Measurements from ENCODE around the gene PLK5.
"Not testable (repeated sequence)": the region's sequence is repeated elsewhere in the genome, so short reads cannot be mapped to it uniquely, and the experiment has no call there.

The PLK5 gene

GRCh38 chr19:1526979-1527649 lies 3.2 kb downstream of the PLK5 start:
- H3K4me1 ChIP-seq (ENCODE audit: control insufficient read depth, insufficient read depth, low read length): no peaks in the 10 kb centered on the region
- H3K27me3 ChIP-seq (ENCODE audit: control insufficient read depth, insufficient read depth, low read length): peaks cover 26% of the 10 kb centered on the region

GRCh38 chr19:1527650-1528309 lies 3.9 kb downstream of the PLK5 start:
- H3K36me3 ChIP-seq (ENCODE audit: control insufficient read depth, insufficient read depth, low read length): no peaks in the 10 kb centered on the region
- H3K9ac ChIP-seq (ENCODE audit: low read length): no peak overlapping the region
- no peak overlapping the region for H3K27ac ChIP-seq (ENCODE audit: low read depth, low read length)
- H3K4me3 ChIP-seq (ENCODE audit: low read length): no peak overlapping the region
- peaks cover 26% of the 10 kb centered on the region for H3K27me3 ChIP-seq (ENCODE audit: control insufficient read depth, insufficient read depth, low read length)
- H3K4me1 ChIP-seq (ENCODE audit: control insufficient read depth, insufficient read depth, low read length): no peaks in the 10 kb centered on the region

More at GRCh38 chr19:1526979-1527649, 3.2 kb downstream of the PLK5 start:
- no peaks in the 10 kb centered on the region for H3K36me3 ChIP-seq (ENCODE audit: control insufficient read depth, insufficient read depth, low read length)
- no peak overlapping the region for H3K27ac ChIP-seq (ENCODE audit: low read depth, low read length)
- no peak overlapping the region for H3K9ac ChIP-seq (ENCODE audit: low read length)
- no peak overlapping the region for H3K4me3 ChIP-seq (ENCODE audit: low read length)

- Histone ChIP-seq H3K27ac (ENCODE audit: low read depth, low read length) (no peak overlapping the region), H3K9ac (ENCODE audit: low read length) (no peak overlapping the region), H3K36me3 (ENCODE audit: control insufficient read depth, insufficient read depth, low read length) (no peaks in the 10 kb centered on the region), H3K27me3 (ENCODE audit: control insufficient read depth, insufficient read depth, low read length) (peaks cover 19% of the 10 kb centered on the region), H3K4me1 (ENCODE audit: control insufficient read depth, insufficient read depth, low read length) (no peaks in the 10 kb centered on the region), H3K4me3 (ENCODE audit: low read length) (no peak overlapping the region)
Measured at GRCh38 chr19:1528596-1529429, 4.9 kb downstream of the PLK5 start.

GRCh38 chr19:1529430-1529816 lies 5.5 kb downstream of the PLK5 start:
- no peaks in the 10 kb centered on the region for H3K4me1 ChIP-seq (ENCODE audit: control insufficient read depth, insufficient read depth, low read length)
- H3K9ac ChIP-seq (ENCODE audit: low read length): no peak overlapping the region
- no peak overlapping the region for H3K4me3 ChIP-seq (ENCODE audit: low read length)
- no peak overlapping the region for H3K27ac ChIP-seq (ENCODE audit: low read depth, low read length)
- H3K27me3 ChIP-seq (ENCODE audit: control insufficient read depth, insufficient read depth, low read length): peaks cover 16% of the 10 kb centered on the region
- H3K36me3 ChIP-seq (ENCODE audit: control insufficient read depth, insufficient read depth, low read length): no peaks in the 10 kb centered on the region

- not testable (repeated sequence) for H3K9ac ChIP-seq (ENCODE audit: low read length); H3K4me3 ChIP-seq (ENCODE audit: low read length); H3K27ac ChIP-seq (ENCODE audit: low read depth, low read length); H3K4me1 ChIP-seq (ENCODE audit: control insufficient read depth, insufficient read depth, low read length); H3K27me3 ChIP-seq (ENCODE audit: control insufficient read depth, insufficient read depth, low read length); H3K36me3 ChIP-seq (ENCODE audit: control insufficient read depth, insufficient read depth, low read length)
Measured at GRCh38 chr19:1530856-1531255, 7.0 kb downstream of the PLK5 start.

- Histone ChIP-seq H3K27me3 (ENCODE audit: control insufficient read depth, insufficient read depth, low read length) (no peaks in the 10 kb centered on the region), H3K4me1 (ENCODE audit: control insufficient read depth, insufficient read depth, low read length) (no peaks in the 10 kb centered on the region), H3K4me3 (ENCODE audit: low read length) (no peak overlapping the region)
Measured at GRCh38 chr19:1531587-1531986, 7.7 kb downstream of the PLK5 start.

GRCh38 chr19:1532003-1532402 lies 8.1 kb downstream of the PLK5 start:
- no peaks in the 10 kb centered on the region for H3K36me3 ChIP-seq (ENCODE audit: control insufficient read depth, insufficient read depth, low read length)
- H3K4me1 ChIP-seq (ENCODE audit: control insufficient read depth, insufficient read depth, low read length): no peaks in the 10 kb centered on the region
- H3K27me3 ChIP-seq (ENCODE audit: control insufficient read depth, insufficient read depth, low read length): no peaks in the 10 kb centered on the region
- no peak overlapping the region for H3K9ac ChIP-seq (ENCODE audit: low read length)
- no peak overlapping the region for H3K27ac ChIP-seq (ENCODE audit: low read depth, low read length)
- no peak overlapping the region for H3K4me3 ChIP-seq (ENCODE audit: low read length)

More at GRCh38 chr19:1531587-1531986, 7.7 kb downstream of the PLK5 start:
- no peaks in the 10 kb centered on the region for H3K36me3 ChIP-seq (ENCODE audit: control insufficient read depth, insufficient read depth, low read length)
- no peak overlapping the region for H3K9ac ChIP-seq (ENCODE audit: low read length)
- no peak overlapping the region for H3K27ac ChIP-seq (ENCODE audit: low read depth, low read length)

GRCh38 chr19:1533510-1534150 lies 9.8 kb downstream of the PLK5 start:
- H3K4me3 ChIP-seq (ENCODE audit: low read length): no peak overlapping the region
- H3K27ac ChIP-seq (ENCODE audit: low read depth, low read length): no peak overlapping the region
- H3K4me1 ChIP-seq (ENCODE audit: control insufficient read depth, insufficient read depth, low read length): no peaks in the 10 kb centered on the region
- H3K9ac ChIP-seq (ENCODE audit: low read length): no peak overlapping the region
- H3K27me3 ChIP-seq (ENCODE audit: control insufficient read depth, insufficient read depth, low read length): no peaks in the 10 kb centered on the region
- no peaks in the 10 kb centered on the region for H3K36me3 ChIP-seq (ENCODE audit: control insufficient read depth, insufficient read depth, low read length)

GRCh38 chr19:1534972-1535371 lies 11.1 kb downstream of the PLK5 start:
- H3K36me3 ChIP-seq (ENCODE audit: control insufficient read depth, insufficient read depth, low read length): no peaks in the 10 kb centered on the region
- H3K4me1 ChIP-seq (ENCODE audit: control insufficient read depth, insufficient read depth, low read length): no peaks in the 10 kb centered on the region
- no peak overlapping the region for H3K4me3 ChIP-seq (ENCODE audit: low read length)
- H3K27ac ChIP-seq (ENCODE audit: low read depth, low read length): no peak overlapping the region
- no peak overlapping the region for H3K9ac ChIP-seq (ENCODE audit: low read length)
- no peaks in the 10 kb centered on the region for H3K27me3 ChIP-seq (ENCODE audit: control insufficient read depth, insufficient read depth, low read length)

- H3K4me3 ChIP-seq (ENCODE audit: low read length); H3K27ac ChIP-seq (ENCODE audit: low read depth, low read length); H3K9ac ChIP-seq (ENCODE audit: low read length); H3K4me1 ChIP-seq (ENCODE audit: control insufficient read depth, insufficient read depth, low read length); H3K36me3 ChIP-seq (ENCODE audit: control insufficient read depth, insufficient read depth, low read length); H3K27me3 ChIP-seq (ENCODE audit: control insufficient read depth, insufficient read depth, low read length): not testable (repeated sequence)
Measured at GRCh38 chr19:1535699-1536098, 11.8 kb downstream of the PLK5 start.

- Histone ChIP-seq H3K4me1 (ENCODE audit: control insufficient read depth, insufficient read depth, low read length) (peaks cover 8% of the 10 kb centered on the region), H3K27ac (ENCODE audit: low read depth, low read length) (no peak overlapping the region), H3K36me3 (ENCODE audit: control insufficient read depth, insufficient read depth, low read length) (no peaks in the 10 kb centered on the region), H3K9ac (ENCODE audit: low read length) (no peak overlapping the region), H3K27me3 (ENCODE audit: control insufficient read depth, insufficient read depth, low read length) (no peaks in the 10 kb centered on the region), H3K4me3 (ENCODE audit: low read length) (peak overlapping the region; percentile 27)
Measured at GRCh38 chr19:1538978-1539377, 15.1 kb downstream of the PLK5 start.

GRCh38 chr19:1539749-1540148 lies 15.9 kb downstream of the PLK5 start:
- H3K27ac ChIP-seq (ENCODE audit: low read depth, low read length): peak overlapping the region; percentile 53
- H3K36me3 ChIP-seq (ENCODE audit: control insufficient read depth, insufficient read depth, low read length); H3K27me3 ChIP-seq (ENCODE audit: control insufficient read depth, insufficient read depth, low read length); H3K4me1 ChIP-seq (ENCODE audit: control insufficient read depth, insufficient read depth, low read length); H3K9ac ChIP-seq (ENCODE audit: low read length); H3K4me3 ChIP-seq (ENCODE audit: low read length): not testable (repeated sequence)

Data from rectal smooth muscle tissue (tissue), 1 donor.